Lower leg skin (tissue), 3 donors: ENCODE measurements around the gene LRP1B.

ENCODE experiments used
- POLR2A ChIP-seq, 2 donors: fragments of 450-650 bp; IDR thresholded peaks; one replicate each; pipeline ENCODE4 v1.6.1; 2016 to 2017; ENCODE audit warnings: antibody characterized with exemption in 2 of 2, mild to moderate bottlenecking in 1 of 2, moderate library complexity in 1 of 2
- TF ChIP-seq, protein P1 (sequence below), 3 donors: fragments of 450-650 bp; IDR thresholded peaks; one replicate each; pipeline ENCODE4 v1.5.1; 2016; ENCODE audit warnings: antibody characterized with exemption in 3 of 3, mild to moderate bottlenecking in 3 of 3, moderate library complexity in 2 of 3

DNA sequence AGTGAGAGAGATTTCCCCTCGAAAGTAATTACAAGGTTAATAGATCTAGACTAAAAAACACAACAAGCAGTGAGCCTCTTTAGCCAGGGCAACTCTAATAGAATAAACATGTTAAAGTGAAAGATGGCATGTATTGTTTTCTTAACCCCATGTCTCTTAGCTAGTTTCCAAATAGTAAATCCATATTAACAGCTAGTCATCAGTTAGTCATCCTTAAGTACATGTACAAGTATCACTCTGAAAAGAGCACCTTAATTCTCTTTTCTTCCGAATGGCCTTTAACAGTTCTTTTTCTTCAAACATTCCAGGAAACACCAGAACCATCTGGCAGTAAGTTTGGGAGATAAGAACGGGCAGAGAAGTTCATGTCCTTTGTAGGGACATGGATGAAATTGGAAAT lies 1480.0 kb downstream of the LRP1B start:
- TF ChIP-seq, protein P1, sequence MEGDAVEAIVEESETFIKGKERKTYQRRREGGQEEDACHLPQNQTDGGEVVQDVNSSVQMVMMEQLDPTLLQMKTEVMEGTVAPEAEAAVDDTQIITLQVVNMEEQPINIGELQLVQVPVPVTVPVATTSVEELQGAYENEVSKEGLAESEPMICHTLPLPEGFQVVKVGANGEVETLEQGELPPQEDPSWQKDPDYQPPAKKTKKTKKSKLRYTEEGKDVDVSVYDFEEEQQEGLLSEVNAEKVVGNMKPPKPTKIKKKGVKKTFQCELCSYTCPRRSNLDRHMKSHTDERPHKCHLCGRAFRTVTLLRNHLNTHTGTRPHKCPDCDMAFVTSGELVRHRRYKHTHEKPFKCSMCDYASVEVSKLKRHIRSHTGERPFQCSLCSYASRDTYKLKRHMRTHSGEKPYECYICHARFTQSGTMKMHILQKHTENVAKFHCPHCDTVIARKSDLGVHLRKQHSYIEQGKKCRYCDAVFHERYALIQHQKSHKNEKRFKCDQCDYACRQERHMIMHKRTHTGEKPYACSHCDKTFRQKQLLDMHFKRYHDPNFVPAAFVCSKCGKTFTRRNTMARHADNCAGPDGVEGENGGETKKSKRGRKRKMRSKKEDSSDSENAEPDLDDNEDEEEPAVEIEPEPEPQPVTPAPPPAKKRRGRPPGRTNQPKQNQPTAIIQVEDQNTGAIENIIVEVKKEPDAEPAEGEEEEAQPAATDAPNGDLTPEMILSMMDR (IDR thresholded peaks at IDR 0.05), result no peak
- no peak for TF ChIP-seq POLR2A (IDR thresholded peaks at IDR 0.05)
